ENCODE data around the gene REC114.
"Not testable (repeated sequence)": the region's sequence is repeated elsewhere in the genome, so short reads cannot be mapped to it uniquely, and the experiment has no call there.

The REC114 gene

DNA sequence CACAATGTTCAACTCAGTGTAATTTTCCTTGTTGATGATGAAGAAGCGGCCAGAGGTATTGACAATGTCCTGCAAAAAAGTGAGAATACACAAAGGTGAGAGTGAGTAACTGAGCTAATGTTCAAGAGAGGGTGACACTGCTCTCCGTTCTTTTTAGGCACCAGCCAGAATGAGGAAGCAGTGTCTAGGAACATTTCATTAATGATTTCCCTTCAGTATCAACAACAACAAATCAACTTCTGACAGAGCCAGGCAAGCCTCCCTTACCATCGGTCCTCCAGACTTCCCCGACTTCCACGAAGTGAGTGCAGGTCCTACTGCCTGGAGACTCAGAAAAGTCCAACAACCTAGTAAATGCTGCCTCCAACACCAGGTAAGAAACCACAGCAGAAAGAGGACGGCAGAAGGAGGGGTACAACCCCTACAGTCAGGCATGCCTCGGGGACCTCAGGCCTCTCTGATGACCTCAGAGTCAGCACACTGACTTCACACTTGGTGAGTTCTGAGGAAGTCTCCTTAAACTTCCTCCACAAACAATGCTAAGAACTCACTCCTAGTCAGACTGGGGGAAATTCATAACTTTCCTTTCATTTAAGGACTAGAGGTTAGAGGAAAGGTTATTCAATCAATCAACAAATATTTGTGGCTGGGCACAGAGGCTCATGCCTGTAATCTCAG, 127.5 kb downstream of the REC114 start:
- no peaks in the 10 kb centered on the region for H3K27me3 ChIP-seq (replicated peaks in 2 of 5; ENCODE audit: control insufficient read depth in 4 of 5, insufficient read depth in 5 of 5, low read length in 4 of 5)
- H3K4me3 ChIP-seq (ENCODE audit: control insufficient read depth in 1 of 7, extremely low read depth in 1 of 7, insufficient read depth in 4 of 7, low read depth in 2 of 7, low read length in 6 of 7), result no peak overlapping the region
- H3K27ac ChIP-seq (ENCODE audit: insufficient read depth in 1 of 2, low read depth in 1 of 2, low read length in 2 of 2, poor library complexity in 1 of 2, severe bottlenecking in 2 of 2), result no peak overlapping the region
- WGBS (ENCODE audit: insufficient coverage), result 44% methylated on average over 3 of the region's 7 CpGs
- DNase-seq, result peak in 2 of 3 donors; percentile 9 to 26
- ChIA-PET CTCF (interaction anchor here (0.8 to 1.9 kb wide), 10 partner anchors 10 to 134 kb away, joined by 3 to 6 read pairs (median 4); no protein-coding TSS in a partner anchor), POLR2A (interaction anchor here (0.8 kb wide), 1 partner anchor 1860 kb away, joined by 3 read pairs; no protein-coding TSS in a partner anchor)
- H3K4me1 ChIP-seq (ENCODE audit: control extremely low read depth in 1 of 4, control insufficient read depth in 4 of 4, insufficient read depth in 4 of 4, low read length in 3 of 4), result peaks cover 0 to 12% (median 3%) of the 10 kb centered on the region in 4 experiments
- peaks cover 18 to 59% (median 40%) of the 10 kb centered on the region in 4 experiments for H3K36me3 ChIP-seq (ENCODE audit: control insufficient read depth in 4 of 4, insufficient read depth in 4 of 4, low read length in 3 of 4)
- no peaks in the 10 kb centered on the region for H3K9me3 ChIP-seq (ENCODE audit: control extremely low read depth in 1 of 5, control insufficient read depth in 4 of 5, insufficient read depth in 2 of 5, low read depth in 1 of 5, low read length in 4 of 5)

DNA sequence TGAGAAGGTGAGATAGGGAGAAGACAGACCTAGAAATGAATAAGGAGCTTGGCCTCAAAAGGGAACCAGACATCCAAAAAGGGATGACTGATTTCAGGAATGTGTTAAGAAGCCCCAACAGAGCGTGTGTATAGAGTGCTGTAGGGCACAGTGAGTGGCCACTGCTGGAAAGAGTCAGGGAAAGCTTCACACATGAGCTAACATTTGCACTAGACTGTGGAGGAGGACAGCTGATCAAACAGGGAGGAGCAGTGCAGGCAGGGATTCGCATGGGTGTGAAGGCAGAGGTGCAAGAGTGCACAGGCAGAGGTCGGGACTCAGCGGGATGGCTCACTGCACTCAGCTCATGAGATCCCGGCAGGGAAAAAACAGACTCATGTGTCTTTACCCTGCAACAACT, 128.4 kb downstream of the REC114 start:
- no peak overlapping the region for H3K27ac ChIP-seq (ENCODE audit: insufficient read depth in 1 of 2, low read depth in 1 of 2, low read length in 2 of 2, poor library complexity in 1 of 2, severe bottlenecking in 2 of 2)
- DNase-seq, result no peak
- POLR2A ChIA-PET, result no interaction called here
- H3K36me3 ChIP-seq (ENCODE audit: control insufficient read depth in 4 of 4, insufficient read depth in 4 of 4, low read length in 3 of 4), result peaks cover 18 to 64% (median 41%) of the 10 kb centered on the region in 4 experiments
- H3K4me3 ChIP-seq (ENCODE audit: control insufficient read depth in 1 of 7, extremely low read depth in 1 of 7, insufficient read depth in 4 of 7, low read depth in 2 of 7, low read length in 6 of 7), result no peak overlapping the region
- H3K4me1 ChIP-seq (ENCODE audit: control extremely low read depth in 1 of 4, control insufficient read depth in 4 of 4, insufficient read depth in 4 of 4, low read length in 3 of 4), result peaks cover 0 to 13% (median 6%) of the 10 kb centered on the region in 4 experiments
- CTCF ChIA-PET, result interaction anchor here (0.8 to 1.9 kb wide), 6 partner anchors 11 to 128 kb away, joined by 3 to 6 read pairs (median 4); no protein-coding TSS in a partner anchor
- WGBS (ENCODE audit: insufficient coverage), result 100% methylated on average over 5 of the region's 5 CpGs
- no peaks in the 10 kb centered on the region for H3K9me3 ChIP-seq (ENCODE audit: control extremely low read depth in 1 of 5, control insufficient read depth in 4 of 5, insufficient read depth in 2 of 5, low read depth in 1 of 5, low read length in 4 of 5)
- H3K27me3 ChIP-seq (replicated peaks in 2 of 5; ENCODE audit: control insufficient read depth in 4 of 5, insufficient read depth in 5 of 5, low read length in 4 of 5), result no peaks in the 10 kb centered on the region

DNA sequence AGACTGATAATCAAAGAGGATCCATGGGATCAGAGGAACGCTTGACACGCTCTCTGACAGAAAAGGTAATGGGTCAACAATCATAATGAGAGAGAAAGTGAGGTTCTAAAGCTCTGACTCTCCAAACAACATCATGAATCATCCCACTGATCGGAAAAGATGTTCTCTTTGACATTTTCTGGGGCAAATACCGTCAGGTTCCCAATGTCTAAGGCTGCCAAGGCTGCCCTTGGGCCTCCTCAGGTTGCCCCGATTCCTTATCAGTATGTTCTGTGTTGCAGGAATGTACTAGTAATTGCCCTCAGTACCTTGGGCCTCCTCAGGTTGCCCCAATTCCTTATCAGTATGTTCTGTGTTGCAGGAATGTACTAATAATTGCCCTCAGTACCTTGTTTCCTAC, 129.3 kb downstream of the REC114 start:
- H3K27ac ChIP-seq (ENCODE audit: insufficient read depth in 1 of 2, low read depth in 1 of 2, low read length in 2 of 2, poor library complexity in 1 of 2, severe bottlenecking in 2 of 2), result no peak overlapping the region
- H3K4me3 ChIP-seq (ENCODE audit: control insufficient read depth in 1 of 7, extremely low read depth in 1 of 7, insufficient read depth in 4 of 7, low read depth in 2 of 7, low read length in 6 of 7), result no peak overlapping the region
- H3K36me3 ChIP-seq (ENCODE audit: control insufficient read depth in 4 of 4, insufficient read depth in 4 of 4, low read length in 3 of 4), result peaks cover 18 to 66% (median 41%) of the 10 kb centered on the region in 4 experiments
- H3K4me1 ChIP-seq (ENCODE audit: control extremely low read depth in 1 of 4, control insufficient read depth in 4 of 4, insufficient read depth in 4 of 4, low read length in 3 of 4), result peaks cover 0 to 13% (median 6%) of the 10 kb centered on the region in 4 experiments
- ChIA-PET POLR2A (no interaction called here), CTCF (interaction anchor here (1.4 to 1.9 kb wide), 3 partner anchors 36 to 64 kb away, joined by 3 to 6 read pairs (median 6); no protein-coding TSS in a partner anchor)
- WGBS (ENCODE audit: insufficient coverage), result 100% methylated on average over 2 of the region's 5 CpGs
- H3K9me3 ChIP-seq (ENCODE audit: control extremely low read depth in 1 of 5, control insufficient read depth in 4 of 5, insufficient read depth in 2 of 5, low read depth in 1 of 5, low read length in 4 of 5), result no peaks in the 10 kb centered on the region
- no peak for DNase-seq
- no peaks in the 10 kb centered on the region for H3K27me3 ChIP-seq (replicated peaks in 2 of 5; ENCODE audit: control insufficient read depth in 4 of 5, insufficient read depth in 5 of 5, low read length in 4 of 5)

DNA sequence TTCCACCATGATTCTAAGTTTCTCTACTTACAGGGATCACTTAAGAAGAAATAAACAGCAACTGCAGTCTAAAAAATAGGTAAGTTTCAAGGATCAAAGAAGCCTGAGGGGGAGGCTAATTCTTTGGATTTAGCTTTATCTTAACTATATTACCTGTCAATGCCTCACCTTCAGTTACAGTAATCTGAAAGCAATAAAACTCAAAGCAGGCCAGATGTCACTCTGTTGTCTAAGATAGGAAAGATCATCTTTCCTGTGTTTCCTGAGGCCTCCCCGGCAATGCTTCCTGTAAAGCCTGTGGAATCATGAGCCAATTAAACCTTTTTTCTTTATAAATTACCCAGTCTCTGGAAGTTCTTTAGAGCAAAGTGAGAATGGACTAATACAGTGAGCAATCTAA, 130.1 kb downstream of the REC114 start:
- no peaks in the 10 kb centered on the region for H3K9me3 ChIP-seq (ENCODE audit: control extremely low read depth in 1 of 5, control insufficient read depth in 4 of 5, insufficient read depth in 2 of 5, low read depth in 1 of 5, low read length in 4 of 5)
- WGBS (ENCODE audit: insufficient coverage), result no CpG with 5 or more reads among the region's 1 CpG
- peaks cover 17 to 60% (median 39%) of the 10 kb centered on the region in 4 experiments for H3K36me3 ChIP-seq (ENCODE audit: control insufficient read depth in 4 of 4, insufficient read depth in 4 of 4, low read length in 3 of 4)
- CTCF ChIA-PET, result no interaction called here
- H3K4me3 ChIP-seq (ENCODE audit: control insufficient read depth in 1 of 7, extremely low read depth in 1 of 7, insufficient read depth in 4 of 7, low read depth in 2 of 7, low read length in 6 of 7), result no peak overlapping the region
- H3K27me3 ChIP-seq (replicated peaks in 2 of 5; ENCODE audit: control insufficient read depth in 4 of 5, insufficient read depth in 5 of 5, low read length in 4 of 5), result no peaks in the 10 kb centered on the region
- DNase-seq, result no peak
- POLR2A ChIA-PET, result no interaction called here
- H3K4me1 ChIP-seq (ENCODE audit: control extremely low read depth in 1 of 4, control insufficient read depth in 4 of 4, insufficient read depth in 4 of 4, low read length in 3 of 4), result peaks cover 0 to 13% (median 6%) of the 10 kb centered on the region in 4 experiments
- no peak overlapping the region for H3K27ac ChIP-seq (ENCODE audit: insufficient read depth in 1 of 2, low read depth in 1 of 2, low read length in 2 of 2, poor library complexity in 1 of 2, severe bottlenecking in 2 of 2)

DNA sequence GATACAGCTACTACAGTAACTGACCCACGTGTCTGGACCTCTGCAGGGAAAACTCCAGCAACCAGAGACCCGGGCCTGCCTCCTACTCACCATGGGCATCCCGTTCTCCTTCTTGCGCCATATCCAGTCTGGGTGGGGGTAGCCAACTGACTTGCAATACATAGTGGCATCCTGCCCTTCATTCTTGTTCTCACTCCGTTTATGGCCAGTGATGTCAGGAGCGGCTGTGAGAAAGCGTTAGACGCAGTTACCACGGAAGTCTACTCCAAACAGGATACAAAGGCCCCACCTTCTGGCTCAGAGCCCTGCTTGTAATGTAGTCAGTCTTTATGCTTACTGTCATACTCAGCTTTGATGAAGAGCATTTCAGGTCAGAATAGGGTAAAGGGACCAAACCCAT, 130.6 kb downstream of the REC114 start:
- Histone ChIP-seq H3K4me3 (ENCODE audit: control insufficient read depth in 1 of 7, extremely low read depth in 1 of 7, insufficient read depth in 4 of 7, low read depth in 2 of 7, low read length in 6 of 7) (no peak overlapping the region), H3K9me3 (ENCODE audit: control extremely low read depth in 1 of 5, control insufficient read depth in 4 of 5, insufficient read depth in 2 of 5, low read depth in 1 of 5, low read length in 4 of 5) (no peaks in the 10 kb centered on the region), H3K4me1 (ENCODE audit: control extremely low read depth in 1 of 4, control insufficient read depth in 4 of 4, insufficient read depth in 4 of 4, low read length in 3 of 4) (peaks cover 0 to 13% (median 6%) of the 10 kb centered on the region in 4 experiments), H3K27ac (ENCODE audit: insufficient read depth in 1 of 2, low read depth in 1 of 2, low read length in 2 of 2, poor library complexity in 1 of 2, severe bottlenecking in 2 of 2) (no peak overlapping the region), H3K36me3 (ENCODE audit: control insufficient read depth in 4 of 4, insufficient read depth in 4 of 4, low read length in 3 of 4) (peaks cover 15 to 60% (median 36%) of the 10 kb centered on the region in 4 experiments), H3K27me3 (replicated peaks in 2 of 5; ENCODE audit: control insufficient read depth in 4 of 5, insufficient read depth in 5 of 5, low read length in 4 of 5) (no peaks in the 10 kb centered on the region)
- peak in 2 of 3 donors; percentile 30 to 53 for DNase-seq
- ChIA-PET POLR2A (no interaction called here), CTCF (interaction anchor here (1.4 kb wide), 1 partner anchor 12 kb away, joined by 3 read pairs; no protein-coding TSS in a partner anchor)
- WGBS (ENCODE audit: insufficient coverage), result 76% methylated on average over 8 of the region's 9 CpGs

DNA sequence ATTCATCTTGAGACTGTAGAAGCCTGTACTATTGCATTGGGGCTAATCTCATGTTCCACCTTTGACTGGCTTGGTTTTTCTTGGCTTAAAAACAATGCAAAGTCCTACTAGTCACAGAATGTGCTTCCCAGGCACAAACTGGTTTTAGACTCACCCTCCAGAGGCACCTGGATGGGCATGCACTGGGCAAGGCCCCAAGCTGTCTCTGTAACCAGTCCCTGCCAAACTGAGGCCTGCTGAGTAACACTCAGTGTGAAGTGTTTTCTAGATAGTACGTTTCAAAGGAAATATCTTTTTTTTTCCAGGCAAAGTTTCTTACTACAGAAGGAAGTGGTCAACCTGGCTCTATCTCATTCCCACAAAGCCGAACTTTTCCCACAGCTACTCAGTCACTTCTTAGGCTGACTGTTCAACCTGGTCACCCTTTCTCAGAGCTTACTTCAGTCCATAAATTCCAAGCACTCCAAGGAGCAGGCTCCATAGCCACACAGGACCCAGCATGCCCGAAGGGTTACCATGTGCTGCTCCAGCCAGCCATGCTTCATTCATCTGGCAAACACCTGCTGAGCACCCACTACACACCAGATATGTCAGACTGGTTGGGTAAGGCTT, 132.8 kb downstream of the REC114 start:
- peaks cover 11 to 47% (median 27%) of the 10 kb centered on the region in 4 experiments for H3K36me3 ChIP-seq (ENCODE audit: control insufficient read depth in 4 of 4, insufficient read depth in 4 of 4, low read length in 3 of 4)
- no peak overlapping the region for H3K27ac ChIP-seq (ENCODE audit: insufficient read depth in 1 of 2, low read depth in 1 of 2, low read length in 2 of 2, poor library complexity in 1 of 2, severe bottlenecking in 2 of 2)
- 17% methylated on average over 2 of the region's 3 CpGs for WGBS (ENCODE audit: insufficient coverage)
- H3K27me3 ChIP-seq (replicated peaks in 2 of 5; ENCODE audit: control insufficient read depth in 4 of 5, insufficient read depth in 5 of 5, low read length in 4 of 5), result no peaks in the 10 kb centered on the region
- no peaks in the 10 kb centered on the region for H3K9me3 ChIP-seq (ENCODE audit: control extremely low read depth in 1 of 5, control insufficient read depth in 4 of 5, insufficient read depth in 2 of 5, low read depth in 1 of 5, low read length in 4 of 5)
- ChIA-PET POLR2A (no interaction called here), CTCF (interaction anchor here (0.7 kb wide), 1 partner anchor 13 kb away, joined by 3 read pairs; no protein-coding TSS in a partner anchor)
- H3K4me3 ChIP-seq (ENCODE audit: control insufficient read depth in 1 of 7, extremely low read depth in 1 of 7, insufficient read depth in 4 of 7, low read depth in 2 of 7, low read length in 6 of 7), result no peak overlapping the region
- peaks cover 0 to 9% (median 4%) of the 10 kb centered on the region in 4 experiments for H3K4me1 ChIP-seq (ENCODE audit: control extremely low read depth in 1 of 4, control insufficient read depth in 4 of 4, insufficient read depth in 4 of 4, low read length in 3 of 4)
- no peak for DNase-seq

DNA sequence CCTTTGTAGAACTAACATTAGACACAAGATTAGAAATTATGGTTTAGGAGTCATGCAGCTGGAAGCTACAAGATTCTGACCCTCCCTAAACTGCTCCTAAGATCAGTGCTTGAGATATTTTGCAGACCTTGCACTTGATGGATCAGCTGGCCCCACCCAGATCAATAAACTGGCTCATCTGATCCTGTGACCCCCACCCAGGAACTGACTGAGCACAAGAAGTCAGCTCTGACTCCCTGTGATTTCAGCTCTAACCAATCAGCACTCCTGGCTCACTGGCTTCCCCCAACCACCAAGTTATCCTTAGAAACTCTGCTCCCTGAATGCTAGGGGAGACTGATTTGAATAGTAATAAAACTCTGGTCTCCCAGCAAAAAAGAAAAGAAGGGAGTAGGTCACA, 134.6 kb downstream of the REC114 start:
- POLR2A ChIA-PET; DNase-seq; H3K4me1 ChIP-seq (ENCODE audit: control extremely low read depth in 1 of 4, control insufficient read depth in 4 of 4, insufficient read depth in 4 of 4, low read length in 3 of 4); H3K27me3 ChIP-seq (replicated peaks in 2 of 5; ENCODE audit: control insufficient read depth in 4 of 5, insufficient read depth in 5 of 5, low read length in 4 of 5); H3K9me3 ChIP-seq (ENCODE audit: control extremely low read depth in 1 of 5, control insufficient read depth in 4 of 5, insufficient read depth in 2 of 5, low read depth in 1 of 5, low read length in 4 of 5); H3K27ac ChIP-seq (ENCODE audit: insufficient read depth in 1 of 2, low read depth in 1 of 2, low read length in 2 of 2, poor library complexity in 1 of 2, severe bottlenecking in 2 of 2); H3K4me3 ChIP-seq (ENCODE audit: control insufficient read depth in 1 of 7, extremely low read depth in 1 of 7, insufficient read depth in 4 of 7, low read depth in 2 of 7, low read length in 6 of 7); CTCF ChIA-PET: not testable (repeated sequence)
- peaks cover 16 to 47% (median 28%) of the 10 kb centered on the region in 4 experiments for H3K36me3 ChIP-seq (ENCODE audit: control insufficient read depth in 4 of 4, insufficient read depth in 4 of 4, low read length in 3 of 4)
